Stimulated activated CD4-positive, alpha-beta T cell treated with anti-CD3 and anti-CD28 coated beads, Interleukin-2, amount 100 ng/mL, for 4 hours (primary cell): ENCODE measurements around the gene MCTP2.

Source experiments
- DNase-seq: peaks from one replicate; pipeline ENCODE4 v3.0.0-alpha.2; 2020; ENCODE audit warnings: low read depth

MCTP2 gene

DNA sequence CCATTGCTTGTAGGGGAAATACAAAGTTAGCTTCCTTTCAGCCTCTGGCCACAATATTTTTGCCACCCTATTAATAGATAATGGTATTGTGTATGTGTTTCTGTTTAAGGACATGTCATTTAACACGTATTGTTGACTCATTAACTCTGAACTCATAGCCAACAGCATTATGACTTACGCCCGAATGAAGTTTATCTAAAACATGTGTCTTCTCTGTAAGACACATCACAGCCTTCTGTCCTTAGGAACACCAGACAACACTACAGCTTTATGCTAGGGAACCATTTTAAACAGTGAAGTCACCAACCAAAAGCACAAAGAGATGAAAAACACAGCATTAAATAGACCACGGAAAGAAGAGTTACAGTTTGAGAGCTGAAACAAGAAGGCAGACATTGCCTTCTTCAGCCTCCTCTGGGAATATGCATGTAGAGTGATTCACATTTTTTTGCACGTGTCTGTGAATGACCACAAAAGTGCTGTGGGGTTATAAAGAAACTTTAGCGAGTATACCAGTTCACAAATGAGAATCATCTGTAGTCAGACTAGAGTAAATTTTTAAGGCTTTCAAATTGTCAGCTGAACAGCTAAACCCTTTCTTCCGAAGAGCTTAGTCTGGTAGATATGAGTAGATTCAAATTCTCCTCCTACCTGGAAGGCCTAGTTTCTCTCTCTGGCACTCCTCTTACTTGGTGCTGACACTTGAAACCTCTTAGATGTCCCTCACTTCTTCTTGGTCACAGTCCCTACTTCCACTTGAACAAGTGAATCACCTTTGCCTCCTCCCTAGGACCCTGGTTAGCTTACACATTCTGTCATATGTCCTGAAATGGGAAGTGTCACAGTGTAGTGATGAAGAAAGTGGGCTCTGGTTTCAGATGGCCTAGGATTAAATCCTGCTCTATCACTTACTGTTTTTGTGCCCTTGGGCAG is 32.2 kb downstream of the MCTP2 start:
- no peak for DNase-seq

DNA sequence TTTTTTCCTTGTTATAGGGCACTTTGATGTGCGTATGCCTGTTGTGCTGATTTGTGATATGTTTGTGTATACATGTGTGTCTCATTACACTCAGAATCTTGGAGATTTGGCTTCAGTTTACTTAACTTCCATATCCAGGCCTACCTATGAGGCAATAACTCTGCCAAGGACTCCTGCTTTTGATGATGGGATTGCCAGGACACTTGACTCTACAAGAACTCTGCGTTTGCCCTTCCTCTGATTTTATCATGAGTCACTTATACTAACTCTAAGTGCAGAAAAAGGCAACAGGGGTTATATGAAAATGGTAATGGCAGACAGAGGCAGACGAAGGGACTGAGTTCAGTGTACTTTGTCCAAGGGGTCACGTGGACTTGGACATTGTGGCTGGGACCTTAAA is 33.6 kb downstream of the MCTP2 start:
- DNase-seq = no peak

DNA sequence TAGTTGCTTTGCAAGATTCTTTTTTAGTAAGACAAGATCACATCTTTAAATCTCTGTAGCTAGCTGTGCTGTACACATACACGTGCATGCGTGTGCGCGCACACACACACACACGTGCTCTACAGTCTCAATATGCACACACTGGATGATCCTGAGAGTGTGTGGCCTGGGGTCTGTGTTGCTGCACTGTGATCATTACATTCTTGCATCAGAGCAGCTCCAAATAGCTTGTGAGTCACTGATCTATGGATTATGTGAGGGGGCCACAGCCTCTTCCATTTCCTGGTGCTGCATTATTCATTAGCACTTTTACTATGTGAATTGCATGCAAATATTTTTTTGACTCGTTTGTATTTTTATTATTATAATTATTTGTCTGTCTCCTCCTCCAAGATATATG is 34.6 kb downstream of the MCTP2 start:
- no peak for DNase-seq

DNA sequence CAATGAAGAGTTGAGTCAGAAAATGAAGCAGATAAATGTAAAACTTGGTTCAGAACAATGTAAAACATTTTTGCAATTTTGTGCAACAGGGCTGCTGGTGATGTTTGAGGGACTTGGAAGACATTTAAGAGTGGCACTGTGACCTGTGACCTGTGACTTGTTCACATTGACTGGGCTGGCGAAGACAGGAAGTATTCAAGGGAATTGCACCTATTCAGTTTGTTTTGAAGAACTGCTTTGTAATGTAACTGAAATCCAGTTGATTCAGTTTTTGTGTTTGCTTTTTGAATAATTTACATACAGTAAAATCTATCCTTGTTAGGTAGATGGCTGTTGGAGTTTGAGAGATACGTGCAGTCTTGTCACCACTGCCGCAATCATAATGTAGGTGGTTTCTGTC is 35.4 kb downstream of the MCTP2 start:
- DNase-seq = no peak

DNA sequence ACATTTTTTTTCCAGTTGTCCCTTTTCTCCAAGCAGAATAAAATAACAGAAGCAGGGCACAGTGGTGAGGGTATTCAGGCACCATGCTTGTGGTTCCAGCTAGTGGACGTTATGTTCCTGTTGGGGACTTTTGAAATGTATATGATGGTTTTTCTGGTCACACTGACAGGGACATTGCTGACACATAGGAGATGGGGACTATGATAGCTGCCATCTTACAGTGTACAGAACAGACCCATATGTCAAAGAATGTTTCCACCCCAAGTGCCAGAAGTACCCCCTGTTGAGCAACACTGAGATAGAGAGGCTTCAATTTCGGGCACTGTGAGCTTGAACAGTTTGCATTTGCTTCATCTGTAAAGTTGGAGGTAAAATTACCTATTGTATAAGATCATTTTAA is 38.6 kb downstream of the MCTP2 start:
- no peak for DNase-seq

DNA sequence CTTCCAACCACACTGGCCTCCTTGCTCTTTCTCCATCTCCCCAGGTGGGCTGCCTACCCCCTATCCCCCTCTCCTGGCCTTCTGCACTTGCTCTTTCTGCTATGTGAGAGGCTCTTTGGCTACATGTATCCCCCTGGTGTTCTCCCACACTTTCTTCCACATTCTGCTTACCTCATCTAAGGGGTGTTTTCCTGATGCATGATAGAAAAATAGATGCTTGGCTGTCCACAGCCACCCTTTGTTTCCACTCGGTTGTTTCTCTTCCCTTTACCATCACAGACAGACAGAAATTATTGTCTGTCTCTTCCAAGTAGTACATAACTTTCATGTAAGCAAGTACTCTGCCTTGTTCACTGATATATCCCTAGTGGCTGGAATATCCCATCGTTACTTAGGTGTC is 39.2 kb downstream of the MCTP2 start:
- DNase-seq = no peak

DNA sequence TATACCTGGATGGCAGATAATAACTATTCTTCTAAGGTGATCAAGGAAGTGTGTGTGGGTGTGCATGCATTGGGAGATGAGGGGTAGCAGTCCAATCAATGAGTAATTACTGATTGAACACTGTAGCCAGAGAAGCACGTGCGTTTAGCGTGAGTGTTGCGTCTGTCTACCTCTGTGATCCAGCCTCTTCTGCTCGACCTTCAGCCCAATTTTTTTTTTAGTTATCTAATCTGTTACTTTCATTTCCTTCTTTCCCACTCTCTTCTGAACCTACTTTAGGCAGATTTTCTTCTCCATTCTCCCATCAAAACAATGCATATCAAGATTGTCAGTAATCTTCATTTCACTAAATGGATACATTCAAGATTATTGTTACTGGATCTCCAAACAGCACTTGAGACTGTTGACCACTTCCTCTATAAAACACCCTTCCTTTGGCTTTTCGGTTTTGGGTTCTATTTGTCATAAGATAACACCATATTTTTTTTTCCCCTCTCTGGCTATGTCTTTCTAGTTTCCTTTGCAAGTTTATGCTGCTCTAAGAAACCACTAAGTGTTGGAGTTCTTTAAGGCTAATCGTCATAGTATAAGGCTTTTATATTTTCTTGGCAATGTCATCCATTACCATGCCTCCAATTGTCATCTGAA is 41.0 kb downstream of the MCTP2 start:
- no peak for DNase-seq

DNA sequence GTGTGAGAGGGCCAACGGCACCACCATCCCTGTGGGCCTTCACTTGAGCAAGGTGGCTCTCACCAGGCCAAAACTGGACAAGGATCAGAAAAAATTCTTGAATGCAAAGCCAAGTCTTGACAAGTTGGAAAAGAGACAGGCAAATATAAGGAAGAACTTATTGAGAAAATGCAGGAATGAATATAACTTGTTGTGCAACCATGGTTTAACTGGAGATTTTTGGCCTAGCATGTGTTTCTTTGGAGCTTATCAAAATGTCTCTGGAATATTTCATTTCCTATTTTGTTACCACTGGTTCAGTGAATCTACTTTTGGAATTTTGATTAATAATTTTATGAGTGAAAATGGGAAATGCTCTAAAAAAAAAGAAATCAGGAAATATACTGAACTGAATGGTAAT is 42.5 kb downstream of the MCTP2 start:
- DNase-seq = no peak

DNA sequence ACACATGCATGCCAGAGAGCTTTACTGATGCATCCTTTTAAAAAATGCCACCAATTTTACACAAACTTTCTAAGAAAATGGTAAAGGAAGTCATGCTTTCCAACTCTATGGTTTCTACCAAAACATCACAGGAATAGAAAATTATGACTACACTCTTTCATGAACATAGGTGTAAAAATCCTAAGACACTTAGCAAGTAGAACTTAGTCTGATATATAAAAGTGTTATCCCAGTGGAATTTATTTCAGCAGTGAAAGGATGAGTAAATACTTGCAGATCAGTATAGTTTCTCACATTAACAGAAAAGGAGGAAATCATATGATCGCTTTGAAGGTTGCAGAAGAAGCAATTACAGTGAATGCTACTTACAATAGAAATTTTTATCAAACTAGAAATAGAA is 43.4 kb downstream of the MCTP2 start:
- DNase-seq = no peak

DNA sequence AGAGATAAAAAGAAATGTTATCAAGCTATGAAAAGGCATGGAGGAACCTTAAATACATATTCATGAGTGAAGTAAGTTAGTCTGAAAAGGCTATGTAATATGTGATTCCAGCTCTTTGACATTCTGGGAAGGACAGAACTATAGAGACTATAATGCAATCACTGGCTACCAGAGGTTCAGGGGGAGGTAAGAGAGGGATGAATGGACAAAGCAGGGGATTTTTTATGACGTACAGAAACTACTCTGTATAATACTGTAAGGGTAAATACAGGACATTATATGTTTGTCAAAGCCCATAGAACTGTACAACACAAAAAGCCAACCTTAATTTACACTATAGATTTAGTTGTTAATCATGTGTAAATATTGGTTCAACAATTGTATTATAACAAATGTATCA is 46.1 kb downstream of the MCTP2 start:
- no peak for DNase-seq

DNA sequence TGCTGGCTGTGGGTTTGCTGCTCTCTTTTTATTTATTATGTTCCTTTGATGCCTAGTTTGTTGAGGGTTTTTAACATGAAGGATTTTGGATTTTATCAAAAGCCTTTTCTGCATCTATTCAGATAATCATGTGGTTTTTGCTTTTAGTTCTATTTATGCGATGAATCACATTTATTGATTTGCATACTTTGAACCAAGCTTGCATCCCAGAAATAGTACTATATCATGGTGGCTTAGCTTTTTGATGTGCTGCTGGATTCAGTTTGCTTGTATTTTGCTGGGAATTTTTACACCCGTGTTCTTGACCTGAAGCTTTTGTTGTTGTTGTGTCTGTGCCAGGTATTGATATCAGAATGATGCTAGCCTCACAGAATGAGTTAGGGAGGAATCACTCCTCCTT is 48.4 kb downstream of the MCTP2 start:
- DNase-seq = no peak

DNA sequence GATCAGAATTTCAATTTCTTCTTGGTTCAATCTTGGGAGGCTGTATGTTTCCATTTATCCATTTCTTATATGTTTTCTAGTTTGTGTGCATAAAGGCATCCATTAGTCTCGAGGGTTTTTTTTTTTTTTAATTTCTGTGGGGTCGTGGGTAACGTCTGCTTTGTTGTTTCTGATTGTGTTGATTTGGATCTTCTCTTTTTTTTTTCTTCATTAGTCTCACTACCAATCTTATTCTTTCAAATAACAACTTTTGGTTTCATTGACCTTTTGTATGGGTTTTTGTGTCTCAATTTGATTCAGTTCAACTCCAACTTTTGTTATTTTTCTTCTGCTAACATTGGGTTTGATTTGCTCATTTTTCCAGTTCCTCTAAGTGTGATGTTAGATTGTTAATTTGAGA is 48.9 kb downstream of the MCTP2 start:
- DNase-seq = no peak

DNA sequence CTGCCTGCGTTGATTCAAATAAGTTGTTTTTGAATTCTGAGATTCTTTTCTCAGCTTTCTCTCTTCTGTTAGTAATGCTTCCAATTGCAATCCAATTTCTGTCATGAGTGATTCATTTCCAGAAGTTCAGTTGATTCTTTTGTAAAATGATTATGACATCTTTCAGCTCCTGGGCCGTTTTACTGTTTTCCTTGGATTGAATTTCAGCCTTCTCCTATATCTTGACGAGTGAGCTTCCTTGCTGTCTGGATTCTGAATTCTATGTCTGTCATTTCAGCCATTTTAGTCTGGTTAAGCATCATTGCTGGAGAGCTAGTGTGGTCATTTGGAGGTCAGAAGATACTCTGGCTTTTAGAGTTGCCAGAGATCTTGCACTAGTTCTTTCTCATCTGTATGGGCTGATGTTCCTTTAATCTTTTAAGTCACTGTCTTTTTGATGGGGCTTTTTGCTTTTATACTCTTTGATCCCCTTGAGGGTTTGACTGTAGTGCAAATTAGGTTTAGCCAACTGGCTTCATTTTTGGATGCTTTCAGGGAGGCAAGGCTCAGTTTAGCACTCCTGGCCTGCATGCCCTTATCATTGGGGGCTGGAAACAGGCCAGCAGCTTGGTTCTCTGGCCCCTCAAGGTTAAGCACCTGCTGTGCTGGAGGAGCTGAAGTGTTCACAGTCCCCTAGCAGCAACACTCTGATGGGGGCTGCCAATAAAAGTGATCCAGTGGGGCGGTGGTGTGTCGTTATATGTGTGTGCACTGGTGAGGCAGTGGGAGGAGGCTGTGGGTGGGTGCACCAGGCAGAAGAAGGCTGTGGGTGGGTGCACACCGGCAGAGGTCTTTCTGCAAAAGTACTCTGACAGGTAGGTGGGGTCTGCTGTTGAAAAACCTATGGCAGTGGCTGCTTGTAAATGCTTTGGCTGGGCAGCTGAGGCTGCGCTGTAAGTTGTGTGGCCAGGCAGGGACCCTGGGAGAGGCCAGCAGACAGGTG is 51.2 kb downstream of the MCTP2 start:
- DNase-seq = no peak

DNA sequence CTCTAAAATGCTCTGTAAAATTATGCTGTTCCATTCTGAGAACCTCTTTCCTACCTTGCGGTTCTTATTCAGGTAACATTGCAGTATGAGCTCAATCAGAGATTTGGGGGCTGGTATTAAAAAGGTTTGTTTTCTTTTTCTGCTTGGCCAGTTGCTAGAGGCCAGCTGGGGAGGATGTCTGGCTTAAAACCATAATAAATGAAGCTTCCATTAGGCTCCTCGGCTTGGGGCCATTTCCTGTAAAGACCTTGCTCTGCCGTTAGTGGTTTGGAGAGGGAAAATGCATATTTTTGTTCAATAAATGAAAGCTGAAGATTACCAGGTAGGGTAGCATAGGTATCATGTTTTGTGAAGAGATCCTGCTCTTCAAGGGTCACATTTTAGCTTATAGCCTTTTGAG is 55.2 kb downstream of the MCTP2 start:
- no peak for DNase-seq

DNA sequence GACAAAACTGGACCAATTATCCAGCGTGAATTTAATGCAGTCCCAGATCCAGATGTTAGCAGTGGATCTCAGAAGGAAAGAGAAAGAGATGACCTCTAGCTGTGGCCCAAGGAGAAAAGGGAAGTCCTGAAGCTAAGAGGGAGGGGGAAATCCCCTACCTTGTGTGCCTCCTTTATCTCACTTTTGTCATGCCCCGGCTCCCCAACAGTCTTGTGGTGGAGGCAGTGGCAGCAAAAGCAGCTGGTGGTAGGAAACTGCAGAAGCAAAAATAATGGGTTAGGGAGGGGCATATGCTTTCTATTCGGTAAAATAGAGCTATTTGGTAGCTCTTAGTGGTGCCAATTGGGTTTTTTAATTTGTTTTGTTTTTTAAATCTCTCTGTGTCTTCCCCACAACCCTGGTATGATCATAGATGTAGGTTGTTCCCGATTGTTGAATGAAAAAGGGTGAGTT is 56.5 kb downstream of the MCTP2 start:
- DNase-seq = peak; percentile 8

DNA sequence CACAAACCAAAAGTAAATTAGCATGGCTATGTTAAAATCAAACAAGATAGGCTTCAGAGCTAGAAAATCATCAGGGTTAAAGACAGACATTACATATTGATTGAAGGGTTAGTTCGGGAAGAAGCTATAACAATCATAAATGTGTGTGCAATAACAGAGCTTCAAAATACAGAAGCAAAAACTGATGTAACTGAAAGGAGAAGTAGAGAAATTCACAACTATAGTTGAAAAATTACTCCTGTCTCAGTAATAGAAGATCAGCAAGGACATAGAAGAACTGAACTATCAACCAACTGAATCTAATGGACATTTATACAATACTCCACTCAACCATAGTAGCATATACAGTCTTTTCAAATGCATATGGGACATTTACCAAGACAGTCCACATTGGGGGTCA is 59.4 kb downstream of the MCTP2 start:
- no peak for DNase-seq

DNA sequence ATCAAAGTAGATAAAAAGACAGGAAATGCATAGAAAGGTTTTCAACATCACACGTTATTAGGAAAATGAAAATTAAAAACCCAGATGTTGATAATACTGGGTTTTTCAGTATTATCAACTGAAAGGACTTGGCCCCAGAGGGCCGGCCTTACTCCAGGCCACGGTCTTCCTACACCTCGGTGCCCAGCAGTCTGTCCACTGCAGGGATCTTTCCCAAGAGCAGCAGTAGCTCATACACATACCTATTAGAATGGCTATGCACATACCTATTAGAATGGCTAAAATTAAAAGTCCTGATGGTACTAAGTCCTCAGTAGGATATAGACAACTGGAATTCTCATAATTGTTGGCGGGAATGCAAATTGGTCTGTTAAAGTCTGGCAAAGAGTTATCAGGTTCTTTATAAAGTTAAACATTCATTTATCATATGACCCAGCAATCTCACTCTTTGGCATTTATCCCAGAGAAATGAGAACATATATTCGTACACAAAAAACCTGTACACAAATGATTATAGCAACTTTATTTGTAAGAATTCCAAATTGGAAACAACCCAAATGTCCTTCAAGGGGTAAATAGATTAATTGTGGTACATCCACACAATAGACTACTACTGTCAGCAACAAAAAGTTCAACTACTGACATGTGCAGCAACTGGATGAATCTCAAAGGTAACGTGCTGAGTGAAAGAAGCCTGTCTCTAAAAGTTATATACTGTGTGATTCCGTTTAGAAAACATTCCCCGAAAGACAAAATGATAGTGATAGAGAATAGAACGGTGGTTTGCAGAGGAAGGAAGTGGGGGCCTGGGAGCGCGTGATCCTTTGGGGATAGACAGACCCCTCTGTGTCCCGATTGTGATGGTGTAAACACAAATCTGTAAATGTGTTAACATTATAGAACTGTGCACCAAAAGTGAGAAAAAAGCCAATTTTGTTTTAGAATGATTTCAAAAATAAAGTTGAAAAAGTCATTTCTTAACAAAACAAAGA is 62.3 kb downstream of the MCTP2 start:
- DNase-seq = no peak

DNA sequence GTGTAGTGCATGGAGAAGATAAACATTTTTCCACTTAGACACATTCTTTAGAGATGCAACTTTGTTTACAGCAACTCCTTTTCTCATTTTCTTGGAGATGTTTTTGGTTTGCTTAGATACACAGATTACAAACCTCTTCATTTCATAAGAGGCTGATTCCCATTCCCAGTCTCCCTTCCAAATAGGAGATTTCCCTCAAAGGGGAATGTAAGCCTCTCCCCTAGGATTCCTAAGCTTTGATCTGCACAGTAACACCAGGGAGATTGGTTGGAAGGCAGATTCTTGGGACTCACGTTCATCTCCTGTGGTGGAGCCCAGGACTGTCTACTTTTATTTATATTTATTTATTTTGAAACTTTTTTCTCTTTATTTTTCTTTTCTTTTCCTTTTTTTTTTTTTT is 63.2 kb downstream of the MCTP2 start:
- no peak for DNase-seq

DNA sequence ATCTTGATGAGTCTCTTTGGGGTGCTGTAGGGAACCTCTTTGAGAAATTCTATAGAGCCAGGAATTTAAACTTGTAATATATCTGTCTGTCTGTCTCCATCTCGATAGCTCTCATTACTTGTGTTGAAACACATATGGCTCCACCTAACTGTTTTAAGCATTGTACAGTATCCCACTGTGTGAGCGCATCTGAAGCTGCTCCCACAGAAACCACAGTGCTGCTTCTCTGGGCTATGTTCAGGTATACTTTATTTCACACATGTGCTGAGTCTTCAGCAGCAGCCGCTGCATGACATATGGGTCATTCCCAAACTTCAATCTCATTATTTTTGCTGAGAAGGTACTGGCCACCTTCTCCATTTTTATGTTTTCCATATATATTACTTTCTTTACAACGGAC is 63.9 kb downstream of the MCTP2 start:
- DNase-seq = no peak

DNA sequence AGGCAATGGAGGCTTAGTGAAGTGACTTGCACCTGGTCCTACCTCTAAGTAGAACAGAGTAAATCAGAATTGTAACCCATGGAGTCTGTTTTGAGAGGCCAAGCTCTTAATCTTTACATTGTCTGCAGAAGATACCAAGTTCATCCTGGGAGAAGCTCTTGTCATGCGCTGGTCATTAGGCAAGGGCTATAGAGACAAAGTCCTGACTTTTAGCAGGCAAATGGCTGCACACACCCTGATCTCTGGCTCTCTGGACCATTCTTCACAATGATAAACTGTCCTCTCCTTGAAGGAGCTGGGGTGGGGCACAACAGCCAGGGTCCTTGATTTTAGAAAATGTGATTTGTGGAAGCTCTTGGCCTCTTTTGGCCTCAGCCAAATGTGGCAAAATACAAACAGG is 65.4 kb downstream of the MCTP2 start:
- DNase-seq = no peak

DNA sequence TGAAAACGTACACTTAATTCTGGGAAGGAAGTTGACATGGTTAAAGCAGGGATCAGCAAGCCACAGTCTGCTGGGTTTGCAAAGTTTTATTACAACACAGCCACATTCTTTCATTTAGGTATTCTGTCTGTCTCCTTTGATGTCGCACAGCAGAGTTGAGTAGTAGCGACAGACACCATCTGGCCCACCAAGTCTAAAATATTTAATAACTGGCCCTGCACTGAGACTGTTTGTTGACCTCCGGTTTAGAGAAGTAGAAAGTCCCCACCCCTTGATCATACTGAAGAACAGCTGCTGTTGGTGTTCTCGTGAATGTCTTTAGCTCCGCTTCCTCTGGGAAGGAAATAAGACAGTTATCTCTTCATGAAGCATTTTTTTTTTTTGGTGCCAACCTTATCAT is 66.2 kb downstream of the MCTP2 start:
- no peak for DNase-seq
